ENCODE data around the gene RBMS3.

RBMS3 gene

DNA sequence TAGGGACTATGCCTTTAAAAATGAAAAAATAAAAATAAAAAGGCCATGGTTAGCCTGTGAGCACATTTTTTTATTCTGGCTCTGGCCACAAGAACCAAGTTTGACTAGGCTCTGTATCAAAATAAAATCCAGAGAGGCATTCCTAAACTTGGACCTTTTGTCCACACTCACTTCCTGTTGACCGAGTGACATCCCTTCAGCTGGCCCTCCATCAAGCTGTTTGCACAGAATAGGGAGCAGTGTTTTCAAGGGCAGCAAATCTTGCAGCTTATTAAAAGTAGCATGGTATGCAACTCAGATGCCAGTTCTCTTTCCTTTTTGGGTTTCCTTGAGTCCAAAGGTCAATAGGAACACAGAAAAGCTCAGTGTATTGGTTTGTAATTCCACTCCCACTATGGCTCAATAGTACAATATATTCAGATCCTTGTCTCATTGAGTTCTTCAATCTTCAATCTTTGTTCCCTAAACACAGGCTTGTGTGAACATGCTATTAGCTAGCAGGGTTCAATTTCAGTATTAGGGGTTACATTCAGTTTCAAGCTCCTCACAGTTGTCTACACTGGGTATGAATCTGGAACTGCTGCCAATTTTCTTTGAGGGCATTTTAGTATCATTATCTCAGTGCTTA, 244.5 kb downstream of the RBMS3 start:
- no peak for DNase-seq (ENCODE audit: low read depth)

DNA sequence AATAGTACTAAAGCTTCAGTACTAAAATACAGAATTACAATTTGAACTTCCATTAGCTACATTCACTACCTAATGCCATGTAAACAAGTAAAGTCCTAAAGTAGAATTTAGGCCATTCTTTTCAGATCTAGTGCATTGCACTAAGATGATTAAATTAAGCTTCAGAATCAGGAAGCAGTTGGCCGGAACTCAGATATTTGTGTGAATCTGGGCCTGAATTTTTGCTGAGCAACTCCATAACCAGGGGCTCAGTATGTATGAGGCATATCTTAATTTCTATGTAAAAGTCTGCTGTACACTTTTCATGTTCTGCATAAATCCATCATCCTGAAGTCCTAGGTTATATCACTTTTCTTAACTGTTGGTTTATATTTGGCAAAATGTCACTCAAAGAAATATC, 246.4 kb downstream of the RBMS3 start:
- no peak for DNase-seq (ENCODE audit: low read depth)

DNA sequence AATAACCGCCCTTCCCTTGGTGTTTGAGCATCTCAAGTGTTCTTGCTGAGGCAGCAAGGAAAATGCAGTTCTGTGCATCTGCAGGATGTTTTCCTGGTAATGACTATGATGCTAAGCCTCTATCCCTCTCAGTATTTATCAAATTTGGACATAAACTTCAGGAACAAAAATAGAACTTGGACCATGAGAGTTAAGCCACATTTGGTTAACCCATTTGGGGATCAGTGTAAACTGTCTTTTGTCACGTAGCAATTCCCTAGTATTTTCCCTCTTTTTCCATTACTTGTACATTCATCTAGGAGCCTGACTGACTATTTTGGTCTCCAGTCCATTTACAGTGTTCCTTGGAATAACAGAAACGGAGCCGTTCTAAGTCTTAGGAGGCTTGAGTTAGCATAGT, 250.8 kb downstream of the RBMS3 start:
- DNase-seq (ENCODE audit: low read depth): no peak

- DNase-seq (ENCODE audit: low read depth): no peak
Measured at GRCh38 chr3:29532473-29532872, 251.6 kb downstream of the RBMS3 start.

GRCh38 chr3:29534006-29534405, 253.1 kb downstream of the RBMS3 start:
- DNase-seq (ENCODE audit: low read depth): no peak

GRCh38 chr3:29536016-29536758, 255.3 kb downstream of the RBMS3 start:
- no peak for DNase-seq (ENCODE audit: low read depth)

DNA sequence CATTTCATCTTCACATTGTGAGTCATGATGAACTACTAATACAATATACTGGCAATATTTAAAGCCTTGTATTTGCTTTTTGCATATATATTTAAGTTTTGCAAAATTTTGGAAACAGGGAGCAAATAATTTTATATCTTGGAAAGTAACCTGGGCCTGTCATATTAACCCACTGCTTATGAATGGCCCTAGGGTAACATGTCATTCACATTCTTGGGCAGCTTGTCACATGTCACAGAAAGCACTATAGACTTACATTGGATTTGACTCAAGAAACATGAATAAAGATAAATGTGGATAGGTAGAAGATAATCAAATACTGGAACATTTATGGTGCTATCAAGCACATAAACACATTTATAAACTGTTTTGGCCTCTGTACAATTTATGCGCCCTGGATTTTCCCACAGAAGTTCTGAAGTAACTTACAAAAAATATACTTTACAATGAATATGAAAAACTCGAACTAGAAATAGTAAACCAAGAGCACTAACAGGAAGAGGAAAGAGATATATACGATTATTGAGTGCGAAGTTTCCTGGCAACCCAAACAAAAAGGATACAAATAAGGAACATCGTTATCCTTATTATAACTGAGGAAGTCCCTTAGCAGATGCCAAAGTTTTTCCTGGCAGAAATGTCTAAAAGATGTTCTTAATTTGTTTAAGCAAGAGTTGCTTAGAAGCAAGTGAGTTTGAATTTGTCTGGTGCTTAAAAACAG, 257.2 kb downstream of the RBMS3 start:
- no peak for DNase-seq (ENCODE audit: low read depth)

DNA sequence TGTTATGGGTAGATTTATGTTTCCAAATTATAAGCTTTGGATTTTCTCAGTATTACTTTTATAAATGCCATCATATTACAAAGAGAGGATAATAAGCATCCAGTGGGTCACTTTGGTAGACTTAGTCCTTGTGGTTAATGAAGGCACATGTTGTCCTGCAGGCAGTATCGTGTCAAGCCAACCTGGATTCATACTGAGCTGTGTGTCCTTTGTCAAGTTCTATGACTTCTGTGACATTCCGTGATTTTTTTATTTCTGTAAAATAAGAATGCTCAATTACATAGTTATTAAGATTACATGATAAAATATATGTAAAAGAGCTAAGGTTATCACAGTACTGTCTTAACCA, 257.7 kb downstream of the RBMS3 start:
- DNase-seq (ENCODE audit: low read depth): no peak

GRCh38 chr3:29540544-29540943, 259.7 kb downstream of the RBMS3 start:
- DNase-seq (ENCODE audit: low read depth): no peak

- DNase-seq (ENCODE audit: low read depth): no peak
Measured at GRCh38 chr3:29544701-29545363, 264.0 kb downstream of the RBMS3 start.

GRCh38 chr3:29545615-29546014, 264.7 kb downstream of the RBMS3 start:
- DNase-seq (ENCODE audit: low read depth): no peak

GRCh38 chr3:29552051-29552450, 271.2 kb downstream of the RBMS3 start:
- DNase-seq (ENCODE audit: low read depth): no peak

DNA sequence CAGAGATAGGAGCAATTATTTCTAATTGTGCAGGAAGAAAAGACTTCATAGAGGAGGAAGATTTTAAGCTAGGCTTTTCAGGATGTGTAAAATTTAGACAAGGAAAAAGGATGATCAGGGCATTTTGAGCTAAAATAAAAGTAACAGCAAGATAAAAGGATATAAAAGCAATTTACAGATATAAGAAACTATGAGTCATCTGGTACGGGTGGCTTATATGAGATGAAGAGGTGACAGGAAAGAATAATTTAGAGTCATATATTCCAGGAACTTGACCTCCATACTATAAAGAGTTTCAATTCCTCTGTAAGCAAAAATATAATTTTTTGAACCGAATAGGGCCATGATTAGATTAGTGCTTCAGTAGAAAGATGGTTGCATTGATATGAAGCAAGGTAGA, 273.7 kb downstream of the RBMS3 start:
- no peak for DNase-seq (ENCODE audit: low read depth)

GRCh38 chr3:29555590-29555989, 274.7 kb downstream of the RBMS3 start:
- DNase-seq (ENCODE audit: low read depth): no peak

- no peak for DNase-seq (ENCODE audit: low read depth)
Measured at GRCh38 chr3:29557186-29557585, 276.3 kb downstream of the RBMS3 start.

- DNase-seq (ENCODE audit: low read depth): no peak
Measured at GRCh38 chr3:29557825-29558224, 277.0 kb downstream of the RBMS3 start.

DNA sequence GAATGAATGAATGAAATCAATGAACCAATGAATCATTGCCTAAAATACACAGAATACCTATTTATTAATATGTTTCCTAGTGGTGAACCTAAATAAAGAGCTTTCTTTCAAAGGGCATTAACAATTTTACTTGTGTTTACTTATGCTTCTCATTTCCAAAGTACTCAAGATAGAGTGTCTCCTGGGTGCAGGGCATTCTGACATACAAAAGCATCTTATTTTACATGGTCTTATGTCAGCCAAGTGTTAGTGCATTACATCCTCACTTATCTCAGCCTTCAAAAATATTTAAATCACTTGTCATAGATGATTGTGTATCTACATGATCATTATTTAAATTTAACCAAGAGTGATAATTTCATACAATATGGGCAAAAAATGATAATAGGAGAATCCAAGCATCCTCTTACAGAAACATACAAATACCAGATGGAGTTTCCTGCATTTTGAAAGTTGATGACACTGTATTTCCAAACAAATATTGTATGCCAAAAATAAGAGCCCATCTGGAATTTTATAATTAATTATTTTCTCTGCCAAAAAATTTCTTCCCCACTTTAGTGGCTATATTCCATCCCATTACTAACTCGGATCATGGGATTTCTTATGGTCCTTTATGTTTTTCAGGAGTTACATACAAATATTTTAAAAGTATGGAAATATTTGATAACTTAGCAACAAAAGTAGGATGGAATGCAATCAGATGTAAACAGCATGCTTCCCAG, 279.0 kb downstream of the RBMS3 start:
- DNase-seq (ENCODE audit: low read depth): no peak

DNA sequence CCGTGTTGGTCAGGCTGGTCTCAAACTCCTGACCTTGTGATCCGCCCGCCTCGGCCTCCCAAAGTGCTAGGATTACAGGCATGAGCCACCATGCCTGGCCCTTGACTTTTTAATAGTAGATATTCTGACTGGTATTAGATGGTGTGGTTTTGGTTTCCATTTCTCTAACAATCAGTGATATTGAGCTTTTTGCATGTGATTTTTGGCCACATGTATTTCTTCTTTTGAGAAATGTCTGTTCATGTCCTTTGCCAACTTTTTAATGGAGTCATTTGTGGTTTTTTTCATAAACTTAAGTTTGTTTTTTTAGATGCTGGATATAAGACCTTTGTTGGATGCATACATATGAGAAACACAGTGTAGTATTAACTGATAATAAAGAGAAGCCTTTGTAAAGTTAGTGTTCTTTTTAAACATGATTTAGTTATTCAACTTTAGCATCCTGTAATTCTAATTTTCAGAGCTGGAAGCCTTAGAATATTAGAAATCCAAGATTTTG, 280.8 kb downstream of the RBMS3 start:
- DNase-seq (ENCODE audit: low read depth): no peak

GRCh38 chr3:29565236-29565635, 284.4 kb downstream of the RBMS3 start:
- DNase-seq (ENCODE audit: low read depth): no peak

- DNase-seq (ENCODE audit: low read depth): no peak
Measured at GRCh38 chr3:29567501-29567900, 286.6 kb downstream of the RBMS3 start.

DNA sequence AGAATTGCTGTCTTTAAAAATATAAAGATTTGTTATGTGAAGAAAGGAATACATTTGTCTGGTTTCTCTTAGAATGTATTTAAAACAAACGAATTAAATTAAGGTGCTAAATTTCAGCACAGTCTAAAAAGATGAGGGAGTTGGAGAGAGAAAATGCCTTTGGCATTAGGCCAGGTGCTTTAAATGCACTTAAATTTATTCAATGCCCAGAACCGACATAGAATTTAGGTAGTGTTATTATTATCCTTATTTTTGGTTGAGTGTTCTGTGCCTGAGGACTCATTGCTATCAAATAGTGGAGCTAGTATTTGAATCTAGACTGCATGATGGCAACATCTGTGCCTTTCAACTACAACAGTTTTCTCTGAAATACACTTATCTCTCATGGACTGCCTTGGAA, 287.5 kb downstream of the RBMS3 start:
- DNase-seq (ENCODE audit: low read depth): no peak

- no peak for DNase-seq (ENCODE audit: low read depth)
Measured at GRCh38 chr3:29576181-29576580, 295.3 kb downstream of the RBMS3 start.
